ELR (cell line): ENCODE results near the gene FBXW2.
"Not testable (repeated sequence)": the region's sequence is repeated elsewhere in the genome, so short reads cannot be mapped to it uniquely, and the experiment has no call there.

Source experiments
- DNase-seq: peaks from one replicate; pipeline ENCODE4 v3.0.0-alpha.2; 2015; ENCODE audit warnings: low read depth

Gene FBXW2

GRCh38 chr9:120779227-120779626, 14.0 kb downstream of the FBXW2 start:
- no peak for DNase-seq

- DNase-seq = no peak
Measured at GRCh38 chr9:120778758-120779157, 14.5 kb downstream of the FBXW2 start.

DNA sequence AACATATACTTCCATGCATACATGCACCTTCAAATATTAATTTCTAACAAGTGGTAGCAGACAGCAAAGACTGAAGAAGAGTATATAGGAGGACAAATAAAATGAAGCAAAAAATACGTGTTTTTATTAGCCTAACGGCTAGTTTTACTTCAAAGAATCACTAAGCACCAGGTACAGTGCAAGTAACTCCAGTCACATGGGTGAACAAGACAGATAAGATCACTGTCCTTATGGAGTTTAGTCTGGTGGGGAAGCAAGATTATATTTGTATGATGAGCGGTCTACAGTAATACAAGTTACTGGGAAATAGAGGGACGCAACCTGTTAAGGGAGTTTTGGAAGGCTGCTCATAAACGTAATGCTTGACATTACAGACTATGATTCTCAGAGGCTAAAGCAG, 16.0 kb downstream of the FBXW2 start:
- DNase-seq = no peak

GRCh38 chr9:120776788-120777187, 16.4 kb downstream of the FBXW2 start:
- no peak for DNase-seq

DNA sequence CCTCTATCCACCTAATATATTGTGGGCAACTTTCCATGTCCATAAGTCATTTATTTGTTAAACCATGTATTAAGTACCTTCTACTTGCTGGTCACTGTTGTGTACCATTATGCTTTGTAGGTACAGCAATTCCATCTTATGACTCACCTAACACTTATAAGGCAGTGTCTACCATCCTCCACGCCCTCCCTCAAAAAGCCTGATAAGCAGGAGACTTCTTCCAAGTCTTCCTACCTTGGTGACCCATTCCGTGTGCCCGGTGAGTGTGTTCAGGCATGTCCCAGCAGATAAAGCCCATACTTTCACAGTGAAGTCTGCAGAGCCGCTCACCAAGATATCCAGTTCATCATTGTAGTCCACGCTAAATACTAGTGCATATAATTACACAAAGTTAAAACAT, 17.4 kb downstream of the FBXW2 start:
- no peak for DNase-seq

- peak; percentile 16 for DNase-seq
Measured at GRCh38 chr9:120774719-120775118, 18.5 kb downstream of the FBXW2 start.

DNA sequence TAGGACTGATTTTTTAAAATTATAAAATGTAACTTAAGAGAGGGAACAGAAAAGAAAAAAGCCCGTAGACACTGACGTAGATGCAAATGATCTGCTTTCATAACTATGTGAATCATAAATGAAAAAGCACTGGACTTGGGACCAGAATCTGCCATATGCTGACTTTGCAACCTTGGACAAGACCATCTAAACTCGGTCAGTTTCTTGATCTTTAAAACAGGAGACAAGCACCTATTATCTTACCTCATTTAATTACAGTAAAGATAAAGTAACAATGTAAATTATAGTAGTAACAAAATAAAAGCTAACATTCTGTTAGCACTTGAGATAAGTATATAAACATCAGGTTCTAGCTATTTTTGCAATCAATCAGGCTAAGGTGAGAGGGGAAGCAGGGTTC, 20.0 kb downstream of the FBXW2 start:
- DNase-seq = no peak

GRCh38 chr9:120770931-120771330, 22.3 kb downstream of the FBXW2 start:
- no peak for DNase-seq

GRCh38 chr9:120768886-120769285, 24.3 kb downstream of the FBXW2 start:
- DNase-seq = no peak

- DNase-seq = no peak
Measured at GRCh38 chr9:120768247-120768646, 25.0 kb downstream of the FBXW2 start.

- peak; percentile 29 for DNase-seq
Measured at GRCh38 chr9:120767451-120767850, 25.8 kb downstream of the FBXW2 start.

GRCh38 chr9:120765910-120766425, 27.2 kb downstream of the FBXW2 start:
- DNase-seq = no peak

- DNase-seq = no peak
Measured at GRCh38 chr9:120764476-120764875, 28.7 kb downstream of the FBXW2 start.

GRCh38 chr9:120761006-120761405, 32.2 kb downstream of the FBXW2 start:
- no peak for DNase-seq

- no peak for DNase-seq
Measured at GRCh38 chr9:120759755-120760400, 33.3 kb downstream of the FBXW2 start.

- no peak for DNase-seq
Measured at GRCh38 chr9:120758544-120758943, 34.7 kb downstream of the FBXW2 start.

DNA sequence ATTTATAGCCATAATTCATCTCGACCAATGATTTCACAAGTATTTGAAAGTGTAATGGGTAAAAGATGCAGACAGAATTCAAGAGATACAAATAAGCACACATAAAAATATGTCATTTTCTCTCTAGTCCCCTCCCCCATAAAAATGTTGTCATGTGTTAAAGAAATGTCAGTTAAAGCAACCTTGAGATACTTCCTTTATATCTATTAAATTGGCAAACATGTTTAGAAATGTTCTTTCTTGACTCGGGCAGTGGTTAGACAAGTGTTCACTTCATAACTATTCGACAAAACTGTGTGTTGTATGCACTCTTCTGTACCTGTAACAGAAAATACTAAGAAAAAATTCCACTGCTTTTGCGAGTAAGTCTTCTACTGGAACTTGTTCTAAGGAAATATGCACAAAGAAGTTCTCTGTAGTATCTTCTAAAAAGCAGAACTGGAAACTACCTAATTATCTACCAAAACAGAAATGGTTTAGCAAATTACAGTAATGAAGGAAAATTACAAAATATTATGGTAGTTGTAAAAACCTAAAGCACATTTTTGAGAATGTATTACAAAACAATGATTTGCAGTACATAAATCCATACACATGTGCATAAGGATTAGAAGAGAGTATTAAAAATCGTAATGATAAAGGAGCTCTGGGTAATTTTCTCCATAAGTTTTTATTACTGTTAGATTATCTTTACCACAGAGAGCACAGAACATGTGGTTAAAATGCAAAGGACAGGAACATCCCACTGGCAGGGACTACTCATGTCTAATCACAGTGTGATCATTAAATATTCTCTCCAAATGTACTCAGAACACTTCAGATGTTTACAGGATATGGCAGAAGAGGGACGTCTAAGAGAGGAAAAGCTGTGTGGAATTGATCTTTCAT, 35.9 kb downstream of the FBXW2 start:
- DNase-seq = no peak

DNA sequence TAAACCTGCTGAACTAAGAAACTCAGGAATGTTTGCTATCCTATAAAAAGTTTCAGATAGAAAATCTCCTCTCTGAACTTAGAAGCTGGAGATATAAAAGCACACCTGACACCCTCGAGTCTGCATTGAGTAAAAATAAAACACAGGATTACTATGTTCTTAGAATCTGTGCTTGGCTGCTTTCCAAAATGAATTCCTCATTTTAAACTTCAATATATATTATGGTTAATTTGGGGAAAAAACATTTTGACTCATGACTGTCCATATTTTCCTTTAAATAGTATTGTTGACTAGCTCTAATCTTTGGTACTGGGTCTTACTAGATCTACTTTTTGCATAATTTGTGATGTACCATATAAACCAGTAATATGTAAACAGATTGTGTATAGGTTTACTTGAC, 36.7 kb downstream of the FBXW2 start:
- DNase-seq = no peak

DNA sequence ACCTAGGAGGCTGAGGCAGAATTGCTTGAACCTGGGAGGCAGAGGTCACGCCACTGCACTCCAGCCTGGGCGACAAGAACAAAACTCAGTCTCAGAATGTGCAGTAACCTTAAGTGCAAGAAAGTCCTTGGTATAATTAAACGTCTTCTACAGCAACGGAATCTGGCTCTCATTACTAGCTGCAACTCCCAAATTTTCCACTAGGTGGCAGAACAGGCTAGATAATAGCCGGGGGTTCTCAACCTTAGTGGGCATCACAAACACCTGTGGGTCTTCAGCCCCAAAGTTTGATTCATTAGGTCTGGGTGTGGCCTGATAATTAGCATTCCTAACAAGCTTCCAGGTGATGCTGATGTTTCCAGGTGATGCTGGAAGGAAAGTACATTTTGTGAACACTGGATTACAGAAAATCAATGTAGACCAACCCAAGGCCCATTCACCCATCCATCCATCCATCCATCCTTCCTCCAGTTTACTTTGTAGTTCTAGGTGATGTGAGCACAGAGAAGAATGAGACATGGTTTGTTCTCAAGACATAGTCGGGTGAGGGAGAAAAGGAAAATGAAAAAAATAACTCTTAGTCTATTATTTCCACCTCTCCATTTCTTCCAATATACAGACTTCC, 37.3 kb downstream of the FBXW2 start:
- DNase-seq = peak; percentile 66

DNA sequence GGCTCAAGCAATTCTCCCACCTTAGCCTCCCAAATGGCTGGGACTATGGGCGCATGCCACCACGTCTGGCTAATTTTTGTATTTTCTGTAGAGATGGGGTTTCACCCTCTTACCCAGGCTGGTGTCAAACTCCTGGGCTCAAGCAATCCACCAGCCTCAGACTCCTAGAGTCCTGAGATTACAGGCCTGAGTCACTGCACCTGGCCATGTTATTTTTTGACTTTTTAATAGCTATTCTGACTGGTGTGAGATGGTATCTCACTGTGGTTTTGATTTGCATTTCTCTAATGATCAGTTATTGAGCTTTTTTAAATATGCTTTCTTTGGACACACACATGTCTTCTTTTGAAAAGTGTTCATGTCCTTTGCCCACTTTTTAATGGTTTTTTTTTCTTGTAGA, 38.2 kb downstream of the FBXW2 start:
- no peak for DNase-seq

DNA sequence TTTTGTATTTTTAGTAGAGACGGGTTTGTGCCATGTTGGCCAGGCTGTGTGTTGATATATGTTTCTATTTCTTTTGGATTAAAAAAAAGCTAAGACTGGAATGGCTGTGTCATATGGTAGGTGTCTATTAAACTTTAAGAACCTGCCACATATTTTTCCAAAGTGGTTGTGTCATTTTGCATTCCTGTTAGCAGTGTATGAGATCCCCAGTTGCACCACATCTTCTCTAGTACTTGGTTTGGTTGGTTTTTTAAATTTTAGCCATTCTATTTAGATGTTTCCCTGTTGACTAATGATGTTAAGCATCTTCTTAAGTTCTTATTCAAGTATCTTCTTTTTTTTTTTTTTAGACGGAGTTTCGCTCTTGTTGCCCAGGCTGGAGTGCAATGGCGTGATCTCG, 42.8 kb downstream of the FBXW2 start:
- DNase-seq = no peak

- DNase-seq = not testable (repeated sequence)
Measured at GRCh38 chr9:120746366-120746765, 46.9 kb downstream of the FBXW2 start.

DNA sequence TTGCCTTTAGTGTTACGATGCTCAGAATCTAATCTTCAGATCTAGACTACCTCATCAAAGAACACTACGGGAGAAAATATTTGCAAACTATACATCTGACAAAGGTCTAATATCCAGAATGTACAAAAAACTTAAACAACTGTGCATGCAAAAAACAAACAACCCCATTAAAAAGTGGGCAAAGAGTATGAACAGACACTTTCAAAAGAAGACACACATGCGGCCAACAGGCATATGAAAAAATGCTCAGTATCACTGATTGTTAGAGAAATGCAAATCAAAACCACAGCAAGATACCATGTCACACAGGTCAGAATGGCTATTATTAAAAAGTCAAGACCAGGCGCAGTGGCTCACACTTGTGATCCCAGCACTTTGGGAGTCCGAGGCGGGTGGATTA, 47.9 kb downstream of the FBXW2 start:
- no peak for DNase-seq
